ENCODE results near the gene DENND5B. TPM values are rescaled to one million over a fixed set of nuclear protein-coding genes. Genes with fewer than 3 reads are reported as not detected.

DENND5B gene
- total RNA-seq, 1 experiment from 2014 or later: 9.2 TPM

DNA sequence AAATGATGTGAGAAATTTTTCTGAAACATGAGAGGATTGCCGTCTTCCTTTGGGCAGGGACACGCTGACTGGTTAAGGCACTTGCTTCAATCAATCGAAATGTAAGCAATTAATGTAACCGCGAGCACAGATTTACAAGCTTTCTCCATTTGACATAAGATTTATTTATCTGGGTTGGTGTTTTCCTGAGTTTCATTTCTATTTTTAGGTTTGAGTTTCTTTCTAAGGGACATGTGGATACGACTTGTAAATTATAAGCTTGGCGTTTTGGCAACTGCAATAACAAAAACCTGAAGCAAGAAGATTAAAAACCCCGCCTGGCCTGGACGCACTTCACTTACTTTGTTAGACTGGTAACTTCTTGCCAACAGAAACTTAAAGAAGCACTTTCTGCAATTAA is 244.7 kb downstream of the DENND5B start:
- Histone ChIP-seq H3K4me2 (no peak overlapping the region), H3K4me1 (replicated peaks; ENCODE audit: insufficient read depth) (no peaks in the 10 kb centered on the region), H2AFZ (no peak overlapping the region), H3K27ac (no peak overlapping the region), H4K20me1 (ENCODE audit: insufficient read depth) (no peaks in the 10 kb centered on the region), H3K9me3 (ENCODE audit: insufficient read depth, low read depth) (no peaks in the 10 kb centered on the region), H3F3A (ENCODE audit: insufficient read depth, low read depth) (no peaks in the 10 kb centered on the region), H3K9me2 (ENCODE audit: insufficient read depth) (no peaks in the 10 kb centered on the region), H3K79me2 (ENCODE audit: low read depth) (no peaks in the 10 kb centered on the region), H3K27me3 (ENCODE audit: insufficient read depth, low read depth) (no peaks in the 10 kb centered on the region), H3K4me3 (no peak overlapping the region), H3K36me3 (ENCODE audit: low read depth) (no peaks in the 10 kb centered on the region)
- POLR2A ChIA-PET (ENCODE audit: unreplicated experiment): no interaction called here
- TF ChIP-seq, protein P1, sequence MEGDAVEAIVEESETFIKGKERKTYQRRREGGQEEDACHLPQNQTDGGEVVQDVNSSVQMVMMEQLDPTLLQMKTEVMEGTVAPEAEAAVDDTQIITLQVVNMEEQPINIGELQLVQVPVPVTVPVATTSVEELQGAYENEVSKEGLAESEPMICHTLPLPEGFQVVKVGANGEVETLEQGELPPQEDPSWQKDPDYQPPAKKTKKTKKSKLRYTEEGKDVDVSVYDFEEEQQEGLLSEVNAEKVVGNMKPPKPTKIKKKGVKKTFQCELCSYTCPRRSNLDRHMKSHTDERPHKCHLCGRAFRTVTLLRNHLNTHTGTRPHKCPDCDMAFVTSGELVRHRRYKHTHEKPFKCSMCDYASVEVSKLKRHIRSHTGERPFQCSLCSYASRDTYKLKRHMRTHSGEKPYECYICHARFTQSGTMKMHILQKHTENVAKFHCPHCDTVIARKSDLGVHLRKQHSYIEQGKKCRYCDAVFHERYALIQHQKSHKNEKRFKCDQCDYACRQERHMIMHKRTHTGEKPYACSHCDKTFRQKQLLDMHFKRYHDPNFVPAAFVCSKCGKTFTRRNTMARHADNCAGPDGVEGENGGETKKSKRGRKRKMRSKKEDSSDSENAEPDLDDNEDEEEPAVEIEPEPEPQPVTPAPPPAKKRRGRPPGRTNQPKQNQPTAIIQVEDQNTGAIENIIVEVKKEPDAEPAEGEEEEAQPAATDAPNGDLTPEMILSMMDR (conservative IDR thresholded peaks at IDR 0.05): no peak
- no peak for TF ChIP-seq EZH2 (IDR thresholded peaks at IDR 0.05; ENCODE audit: low read depth)
- CTCF ChIA-PET: no interaction called here
- intact Hi-C loops (cut with micrococcal nuclease; ENCODE audit: unreplicated experiment): no loop called here
- no TSS peak for BruUV-seq (replicated peaks)
- no peak for DNase-seq

DNA sequence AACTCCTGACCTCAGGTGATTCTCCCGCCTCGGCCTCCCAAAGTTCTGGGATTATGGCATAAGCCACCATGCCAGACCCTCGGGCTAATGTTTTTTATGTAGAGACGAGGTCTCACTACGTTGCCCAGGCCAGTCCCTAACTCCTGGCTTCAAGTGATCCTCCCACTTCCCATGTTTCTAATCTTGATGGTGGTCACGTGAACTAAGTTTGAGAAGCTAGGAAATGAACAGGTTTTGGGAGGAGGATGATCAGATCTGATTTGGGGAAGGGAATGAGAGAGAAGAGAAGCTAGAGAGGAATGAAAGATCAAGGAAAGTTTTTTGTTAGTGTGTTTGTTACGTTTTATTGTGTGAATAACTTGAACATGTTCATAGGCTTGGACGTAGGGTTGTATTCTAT is 247.8 kb downstream of the DENND5B start:
- Histone ChIP-seq H3K9me3 (ENCODE audit: insufficient read depth, low read depth) (no peaks in the 10 kb centered on the region), H4K20me1 (ENCODE audit: insufficient read depth) (no peaks in the 10 kb centered on the region), H3K9me2 (ENCODE audit: insufficient read depth) (no peaks in the 10 kb centered on the region), H3K36me3 (ENCODE audit: low read depth) (no peaks in the 10 kb centered on the region), H3K4me2 (no peak overlapping the region), H2AFZ (no peak overlapping the region), H3F3A (ENCODE audit: insufficient read depth, low read depth) (peaks cover 11% of the 10 kb centered on the region), H3K79me2 (ENCODE audit: low read depth) (no peaks in the 10 kb centered on the region), H3K4me3 (no peak overlapping the region), H3K27ac (no peak overlapping the region), H3K27me3 (ENCODE audit: insufficient read depth, low read depth) (no peaks in the 10 kb centered on the region), H3K4me1 (replicated peaks; ENCODE audit: insufficient read depth) (peaks cover 15% of the 10 kb centered on the region)
- POLR2A ChIA-PET (ENCODE audit: unreplicated experiment): no interaction called here
- BruUV-seq (replicated peaks): no TSS peak
- no peak for TF ChIP-seq EZH2 (IDR thresholded peaks at IDR 0.05; ENCODE audit: low read depth)
- TF ChIP-seq, protein P1 (conservative IDR thresholded peaks at IDR 0.05): no peak
- CTCF ChIA-PET: no interaction called here
- intact Hi-C loops (cut with micrococcal nuclease; ENCODE audit: unreplicated experiment): no loop called here
- DNase-seq: no peak

DNA sequence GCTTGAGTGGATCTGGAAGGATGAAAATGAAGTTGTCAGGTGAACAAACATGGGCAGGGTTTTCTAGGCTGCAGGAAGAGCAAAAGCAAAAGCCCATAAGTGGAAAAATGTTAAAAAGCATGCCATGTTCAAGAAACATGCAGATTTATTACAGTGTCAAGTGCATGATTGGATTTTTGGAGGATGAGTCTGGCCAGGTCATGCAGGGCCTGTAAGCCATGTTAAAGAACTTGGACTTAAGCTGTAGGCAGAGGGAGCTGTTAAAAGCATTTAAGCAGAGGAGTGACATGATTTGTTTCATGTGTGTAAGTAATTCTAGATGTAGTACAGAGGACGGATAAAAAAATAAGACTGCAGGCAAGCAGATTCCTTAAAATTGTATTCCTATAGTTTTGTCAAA is 248.7 kb downstream of the DENND5B start:
- TF ChIP-seq, protein P1 (conservative IDR thresholded peaks at IDR 0.05): no peak
- no peak for TF ChIP-seq EZH2 (IDR thresholded peaks at IDR 0.05; ENCODE audit: low read depth)
- no peak overlapping the region for H3K4me3 ChIP-seq
- no peak overlapping the region for H2AFZ ChIP-seq
- H3K9me3 ChIP-seq (ENCODE audit: insufficient read depth, low read depth): no peaks in the 10 kb centered on the region
- no peaks in the 10 kb centered on the region for H3K27me3 ChIP-seq (ENCODE audit: insufficient read depth, low read depth)
- no peaks in the 10 kb centered on the region for H4K20me1 ChIP-seq (ENCODE audit: insufficient read depth)
- H3K36me3 ChIP-seq (ENCODE audit: low read depth): no peaks in the 10 kb centered on the region
- no peaks in the 10 kb centered on the region for H3K79me2 ChIP-seq (ENCODE audit: low read depth)
- no TSS peak for BruUV-seq (replicated peaks)
- H3K4me2 ChIP-seq: no peak overlapping the region
- CTCF ChIA-PET: no interaction called here
- H3K4me1 ChIP-seq (replicated peaks; ENCODE audit: insufficient read depth): peaks cover 15% of the 10 kb centered on the region
- peaks cover 11% of the 10 kb centered on the region for H3F3A ChIP-seq (ENCODE audit: insufficient read depth, low read depth)
- no peak for DNase-seq
- POLR2A ChIA-PET (ENCODE audit: unreplicated experiment): interaction anchor here (0.6 kb wide), 1 partner anchor 32 kb away, joined by 7 read pairs; no protein-coding TSS in a partner anchor
- intact Hi-C loops (cut with micrococcal nuclease; ENCODE audit: unreplicated experiment): no loop called here
- H3K27ac ChIP-seq: no peak overlapping the region
- no peaks in the 10 kb centered on the region for H3K9me2 ChIP-seq (ENCODE audit: insufficient read depth)
